ACC112 (cell line): Measurements from ENCODE around the gene FATE1.

Source experiments
- H2AFZ ChIP-seq: fragments of 200-600 bp; sonication (generic); one replicate; pipeline ENCODE4 v1.6.0; 2017; ENCODE audit warnings: antibody characterized with exemption, low read length; ENCODE audit not compliant: unreplicated experiment
- H3K27ac ChIP-seq: fragments of 200-600 bp; sonication (generic); 2 replicates; pipeline ENCODE4 v1.5.1; 2014; ENCODE audit warnings: low read depth, mild to moderate bottlenecking, antibody characterized with exemption, low read length, moderate library complexity
- H3K27me3 ChIP-seq: fragments of 200-600 bp; sonication (generic); 2 replicates; pipeline ENCODE4 v1.6.1; 2014; ENCODE audit warnings: mild to moderate bottlenecking, antibody characterized with exemption, low read length, moderate library complexity, mixed read lengths; ENCODE audit not compliant: insufficient read depth
- H3K36me3 ChIP-seq: fragments of 200-600 bp; sonication (generic); 2 replicates; pipeline ENCODE4 v1.6.1; 2016; ENCODE audit warnings: mild to moderate bottlenecking, antibody characterized with exemption, low read length, moderate library complexity, mixed read lengths; ENCODE audit not compliant: insufficient read depth
- H3K4me1 ChIP-seq: fragments of 200-600 bp; sonication (generic); one replicate; pipeline ENCODE4 v1.6.1; 2016; ENCODE audit warnings: low read length, mixed read lengths; ENCODE audit not compliant: insufficient read depth, unreplicated experiment, control insufficient read depth
- H3K4me3 ChIP-seq: fragments of 200-600 bp; sonication (generic); 2 replicates; pipeline ENCODE4 v1.5.1; 2014; ENCODE audit warnings: mild to moderate bottlenecking, low read depth, low read length
- H3K79me2 ChIP-seq: fragments of 200-600 bp; sonication (generic); one replicate; pipeline ENCODE4 v1.6.0; 2016; ENCODE audit warnings: low read length; ENCODE audit not compliant: control insufficient read depth, unreplicated experiment, insufficient read depth

Gene FATE1

GRCh38 chrX:151703487-151703886 lies 12.3 kb upstream of the FATE1 start:
- no peaks in the 10 kb centered on the region for H3K27me3 ChIP-seq
- H3K4me3 ChIP-seq, result no peak overlapping the region
- no peaks in the 10 kb centered on the region for H3K4me1 ChIP-seq
- no peak overlapping the region for H2AFZ ChIP-seq
- H3K27ac ChIP-seq, result no peak overlapping the region
- H3K79me2 ChIP-seq, result no peaks in the 10 kb centered on the region
- H3K36me3 ChIP-seq, result no peaks in the 10 kb centered on the region

GRCh38 chrX:151704041-151704663 lies 11.7 kb upstream of the FATE1 start:
- Histone ChIP-seq H3K36me3 (no peaks in the 10 kb centered on the region), H3K4me3 (peak overlapping the region; percentile 37; the same call in 1 of the 2 replicates), H3K27me3 (no peaks in the 10 kb centered on the region), H2AFZ (no peak overlapping the region), H3K79me2 (no peaks in the 10 kb centered on the region), H3K27ac (no peak overlapping the region), H3K4me1 (no peaks in the 10 kb centered on the region)

- H2AFZ ChIP-seq, result no peak overlapping the region
- H3K27ac ChIP-seq, result no peak overlapping the region
- H3K4me1 ChIP-seq, result no peaks in the 10 kb centered on the region
- H3K79me2 ChIP-seq, result no peaks in the 10 kb centered on the region
- H3K27me3 ChIP-seq, result no peaks in the 10 kb centered on the region
- H3K36me3 ChIP-seq, result no peaks in the 10 kb centered on the region
- no peak overlapping the region for H3K4me3 ChIP-seq
Measured at GRCh38 chrX:151708821-151709220, 7.0 kb upstream of the FATE1 start.

- no peaks in the 10 kb centered on the region for H3K27me3 ChIP-seq
- H2AFZ ChIP-seq, result no peak overlapping the region
Measured at GRCh38 chrX:151710457-151710856, 5.4 kb upstream of the FATE1 start.

GRCh38 chrX:151711154-151711553 lies 4.7 kb upstream of the FATE1 start:
- no peak overlapping the region for H2AFZ ChIP-seq
- H3K79me2 ChIP-seq, result no peaks in the 10 kb centered on the region
- H3K4me1 ChIP-seq, result no peaks in the 10 kb centered on the region
- no peak overlapping the region for H3K27ac ChIP-seq
- H3K36me3 ChIP-seq, result no peaks in the 10 kb centered on the region
- H3K4me3 ChIP-seq, result no peak overlapping the region
- no peaks in the 10 kb centered on the region for H3K27me3 ChIP-seq

More at GRCh38 chrX:151710457-151710856, 5.4 kb upstream of the FATE1 start:
- Histone ChIP-seq H3K4me3 (no peak overlapping the region), H3K27ac (no peak overlapping the region), H3K79me2 (no peaks in the 10 kb centered on the region), H3K36me3 (no peaks in the 10 kb centered on the region), H3K4me1 (no peaks in the 10 kb centered on the region)

GRCh38 chrX:151711787-151712186 lies 4.0 kb upstream of the FATE1 start:
- Histone ChIP-seq H3K36me3 (no peaks in the 10 kb centered on the region), H2AFZ (no peak overlapping the region), H3K27me3 (no peaks in the 10 kb centered on the region), H3K79me2 (no peaks in the 10 kb centered on the region), H3K4me1 (no peaks in the 10 kb centered on the region), H3K4me3 (no peak overlapping the region), H3K27ac (no peak overlapping the region)

- Histone ChIP-seq H3K27ac (no peak overlapping the region), H2AFZ (no peak overlapping the region), H3K27me3 (no peaks in the 10 kb centered on the region), H3K79me2 (no peaks in the 10 kb centered on the region), H3K36me3 (no peaks in the 10 kb centered on the region), H3K4me3 (no peak overlapping the region), H3K4me1 (no peaks in the 10 kb centered on the region)
Measured at GRCh38 chrX:151712253-151712652, 3.6 kb upstream of the FATE1 start.

GRCh38 chrX:151713849-151714248 lies 2.0 kb upstream of the FATE1 start:
- H2AFZ ChIP-seq, result no peak overlapping the region
- no peaks in the 10 kb centered on the region for H3K27me3 ChIP-seq
- no peaks in the 10 kb centered on the region for H3K4me1 ChIP-seq
- no peak overlapping the region for H3K27ac ChIP-seq
- no peaks in the 10 kb centered on the region for H3K79me2 ChIP-seq
- H3K4me3 ChIP-seq, result no peak overlapping the region
- H3K36me3 ChIP-seq, result no peaks in the 10 kb centered on the region

GRCh38 chrX:151714362-151714761 lies 1.5 kb upstream of the FATE1 start:
- H2AFZ ChIP-seq, result no peak overlapping the region
- H3K4me1 ChIP-seq, result no peaks in the 10 kb centered on the region
- no peaks in the 10 kb centered on the region for H3K36me3 ChIP-seq
- no peaks in the 10 kb centered on the region for H3K27me3 ChIP-seq
- H3K79me2 ChIP-seq, result no peaks in the 10 kb centered on the region
- no peak overlapping the region for H3K4me3 ChIP-seq
- no peak overlapping the region for H3K27ac ChIP-seq

- Histone ChIP-seq H3K79me2 (no peaks in the 10 kb centered on the region), H3K4me3 (no peak overlapping the region), H2AFZ (no peak overlapping the region), H3K27me3 (no peaks in the 10 kb centered on the region), H3K27ac (no peak overlapping the region), H3K36me3 (no peaks in the 10 kb centered on the region), H3K4me1 (no peaks in the 10 kb centered on the region)
Measured at GRCh38 chrX:151722241-151722846, 6.5 kb downstream of the FATE1 start.

- Histone ChIP-seq H3K27me3 (no peaks in the 10 kb centered on the region), H3K4me1 (no peaks in the 10 kb centered on the region), H3K36me3 (no peaks in the 10 kb centered on the region), H3K4me3 (no peak overlapping the region), H2AFZ (no peak overlapping the region), H3K79me2 (no peaks in the 10 kb centered on the region), H3K27ac (no peak overlapping the region)
Measured at GRCh38 chrX:151723156-151723760, 7.4 kb downstream of the FATE1 start.
